T-helper 9 cell (primary cell): Measurements from ENCODE around the gene SERINC2.

ENCODE experiments used
- DNase-seq: peaks from one replicate; pipeline ENCODE4 v3.0.0-alpha.2; 2020
- total RNA-seq, 2 donors: gene quantifications; one replicate each; lab custom pipeline; 2026; lab: John Stamatoyannopoulos, UW

Gene SERINC2
- total RNA-seq: 0 to 0.49 reads per million in 2 donors

DNA sequence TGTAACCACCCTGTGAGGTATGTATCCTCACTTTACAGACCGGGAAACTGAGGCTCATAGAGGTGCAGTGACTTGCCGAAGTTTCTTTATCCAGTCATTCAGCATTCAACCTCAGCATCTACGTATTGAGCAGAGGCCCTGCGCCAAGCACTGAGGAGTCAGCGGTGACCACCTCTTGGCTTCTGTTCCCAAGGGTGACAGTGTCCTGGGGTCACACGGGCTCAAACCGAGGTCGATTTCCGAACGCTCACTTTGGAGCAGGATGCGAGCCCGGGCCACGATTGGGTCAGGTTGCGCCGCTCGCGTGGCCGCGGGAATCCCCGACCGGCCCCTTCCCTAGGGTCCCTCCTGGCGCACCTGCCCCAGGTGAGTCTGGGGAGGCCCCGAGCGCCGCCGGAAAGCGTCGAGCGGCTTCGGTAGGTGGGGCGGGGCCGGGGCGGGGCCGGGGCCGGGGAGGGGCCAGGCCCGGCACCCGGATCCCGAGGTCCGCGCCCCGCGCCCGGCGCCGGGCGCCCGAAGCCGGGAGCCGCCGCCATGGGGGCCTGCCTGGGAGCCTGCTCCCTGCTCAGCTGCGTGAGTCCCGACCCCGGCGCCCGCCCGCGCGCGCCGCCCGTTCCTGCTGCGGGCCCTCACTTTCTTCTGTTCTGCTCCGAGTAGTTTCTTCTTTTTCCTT is at the start of gene SERINC2:
Gene SERINC2 (plus strand): TSS at position 482 of the 673 bp plus-strand sequence. CDS start 53 bp downstream, at position 535.
- no peak for DNase-seq

GRCh38 chr1:31364561-31365250 is 48.3 kb upstream of the SERINC2 start:
- DNase-seq: no peak

DNA sequence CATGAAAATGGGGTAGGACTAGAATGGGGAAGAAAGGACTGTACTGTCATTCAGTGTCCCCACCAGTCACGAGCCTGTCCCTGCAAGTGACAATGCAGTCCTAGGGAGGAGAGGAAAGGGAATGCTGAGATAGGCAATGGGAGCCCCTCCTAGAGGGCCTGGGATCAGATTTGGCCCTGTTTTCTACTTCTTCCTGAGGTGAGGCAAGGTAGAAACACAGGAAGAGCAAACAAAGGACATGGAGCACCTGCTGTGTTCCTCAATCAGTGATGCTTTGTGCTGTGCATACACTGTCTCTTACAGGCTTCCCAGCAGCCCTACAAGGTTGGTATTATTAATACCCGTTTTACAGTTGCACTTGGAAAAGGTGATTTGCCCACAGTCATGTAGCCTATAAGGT is 46.2 kb upstream of the SERINC2 start:
- DNase-seq: no peak

- no peak for DNase-seq
Observed at GRCh38 chr1:31368611-31369107, 44.4 kb upstream of the SERINC2 start.

DNA sequence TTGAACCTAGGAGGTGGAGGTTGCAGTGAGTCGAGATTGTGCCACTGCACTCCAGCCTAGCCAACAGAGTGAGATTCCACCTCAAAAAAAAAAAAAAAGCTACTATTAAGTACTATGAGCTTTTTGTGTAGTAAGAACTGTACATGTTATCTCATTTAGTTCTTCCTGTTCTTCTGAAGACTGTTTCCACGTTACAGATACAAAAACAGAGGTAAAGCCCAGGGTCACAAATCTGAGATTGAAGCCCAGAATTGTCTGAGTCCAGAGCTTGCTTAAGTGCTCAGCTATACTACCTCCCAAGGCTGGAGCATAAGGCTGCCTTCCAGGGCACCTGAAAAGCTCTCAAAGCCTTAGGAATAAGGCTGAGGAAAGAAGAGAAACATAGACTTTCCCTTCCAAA is 43.0 kb upstream of the SERINC2 start:
- no peak for DNase-seq

DNA sequence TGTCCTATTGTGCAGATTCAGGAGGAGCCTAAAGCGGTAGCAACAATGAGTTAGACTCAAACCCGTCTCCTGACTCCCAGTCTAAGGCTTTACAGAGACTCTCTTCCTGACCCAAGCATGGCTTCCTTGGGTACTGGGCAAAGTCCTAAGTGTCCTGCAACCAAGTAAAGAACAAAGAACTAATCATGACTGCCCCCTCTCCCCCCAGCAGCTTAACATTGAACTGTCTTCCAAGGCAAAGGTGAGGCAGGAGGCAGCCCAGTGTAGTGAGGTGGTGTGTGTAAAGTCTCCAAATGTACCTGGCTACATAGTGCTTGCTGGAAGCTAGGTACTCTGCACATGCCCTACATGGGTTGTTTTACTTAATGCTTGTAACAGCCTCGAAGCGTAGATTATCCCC is 42.4 kb upstream of the SERINC2 start:
- no peak for DNase-seq

- DNase-seq: no peak
Observed at GRCh38 chr1:31371121-31371959, 41.7 kb upstream of the SERINC2 start.

- DNase-seq: no peak
Observed at GRCh38 chr1:31372051-31372450, 41.0 kb upstream of the SERINC2 start.

DNA sequence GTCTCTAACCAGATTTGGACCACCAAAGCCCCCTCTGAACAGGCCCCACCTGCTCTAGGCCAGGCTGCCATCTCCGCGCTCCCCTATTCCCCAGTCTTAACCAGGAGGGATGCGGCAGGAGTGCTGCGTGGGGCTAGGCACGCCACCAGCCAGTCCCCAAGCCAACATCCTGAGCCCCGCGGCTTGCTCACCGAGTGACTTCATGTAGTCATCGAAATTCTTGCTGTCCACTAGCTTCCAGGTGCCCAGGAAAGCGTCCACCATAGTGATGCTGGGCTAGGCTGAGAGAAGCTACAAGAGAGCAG is 40.3 kb upstream of the SERINC2 start:
- DNase-seq: no peak

DNA sequence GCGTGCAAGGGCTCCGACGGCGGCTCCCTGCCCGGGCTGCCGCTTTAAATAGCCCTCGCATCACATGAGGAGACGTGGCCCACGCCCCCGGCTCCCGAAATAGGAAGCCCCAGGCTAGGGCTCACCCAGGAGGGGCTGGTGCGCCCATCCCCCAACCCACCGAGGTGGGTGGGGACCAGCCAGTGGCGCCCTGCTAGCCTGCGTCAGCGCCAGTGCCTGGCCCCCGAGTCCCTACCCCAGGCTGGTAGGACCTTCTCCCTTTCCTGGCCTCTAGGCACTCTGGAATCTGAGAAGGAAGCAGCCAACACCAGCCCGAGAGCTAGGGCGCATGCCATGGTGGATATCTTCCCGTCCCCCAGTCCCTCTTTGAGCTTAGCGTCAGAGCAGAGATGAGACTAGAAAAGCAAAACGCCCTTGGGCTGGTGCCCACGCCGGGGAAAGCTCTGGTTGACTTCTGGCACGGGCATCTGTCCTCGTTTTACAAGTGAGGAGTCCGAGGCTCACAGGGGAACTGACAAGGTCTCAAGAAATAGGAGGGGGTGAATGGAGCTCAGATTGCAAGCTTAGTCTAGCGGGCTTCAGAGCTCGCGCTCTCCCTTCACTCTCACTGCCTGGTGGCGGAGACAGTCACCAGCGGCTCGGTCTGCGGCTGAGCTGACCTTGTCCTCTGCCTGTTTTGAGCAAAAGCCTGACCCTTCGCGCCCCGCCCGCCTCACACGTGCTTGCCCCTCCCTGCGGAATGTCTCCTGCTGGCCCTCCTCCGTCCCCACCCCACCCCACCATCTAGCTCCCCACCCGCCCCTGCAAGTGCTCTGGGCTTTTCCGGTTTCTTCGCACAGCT is 39.7 kb upstream of the SERINC2 start, which contains the start of gene FABP3:
Gene FABP3 (minus strand): TSS at position 21 of the 841 bp plus-strand sequence. CDS start 62 bp downstream, outside the sequence.
- DNase-seq: no peak

GRCh38 chr1:31373897-31374486 is 39.0 kb upstream of the SERINC2 start:
- no peak for DNase-seq

GRCh38 chr1:31374511-31375196 is 38.4 kb upstream of the SERINC2 start:
- no peak for DNase-seq

DNA sequence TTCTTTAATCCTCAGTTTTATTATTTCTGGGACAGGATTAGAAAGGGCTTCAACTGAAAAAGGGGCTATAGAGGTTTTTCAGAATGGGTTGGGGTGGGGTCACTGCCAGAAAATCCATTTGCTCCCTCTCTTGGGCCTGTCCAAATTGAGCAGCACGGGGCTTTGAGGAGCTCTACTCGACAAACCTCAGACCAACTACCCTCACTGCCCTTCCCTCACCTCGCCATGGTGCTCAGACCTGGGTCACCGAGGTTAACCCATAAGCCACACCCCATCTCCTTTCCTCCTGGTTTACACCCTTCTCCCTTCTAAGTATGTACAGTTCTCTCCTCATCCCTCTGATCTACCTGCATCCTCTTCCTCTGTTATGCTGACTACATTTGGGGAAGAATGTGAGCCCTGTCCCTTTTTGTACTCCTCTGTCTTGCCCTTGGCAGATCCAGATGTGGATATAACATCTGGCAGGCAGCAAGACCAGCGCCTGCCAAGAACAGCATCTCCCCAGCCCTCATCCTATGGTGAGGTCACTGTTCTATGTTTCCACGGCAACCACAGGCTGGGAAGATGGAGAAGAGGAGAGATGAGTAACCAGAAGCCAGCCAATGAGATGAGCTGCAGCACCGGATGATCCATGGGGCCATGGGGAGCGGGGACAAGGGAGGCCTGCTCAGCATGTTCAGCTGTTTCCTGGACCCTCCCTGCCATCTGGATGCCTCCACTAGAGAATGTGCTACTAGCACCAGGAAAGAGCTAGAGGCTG is 36.5 kb upstream of the SERINC2 start:
- DNase-seq: no peak

DNA sequence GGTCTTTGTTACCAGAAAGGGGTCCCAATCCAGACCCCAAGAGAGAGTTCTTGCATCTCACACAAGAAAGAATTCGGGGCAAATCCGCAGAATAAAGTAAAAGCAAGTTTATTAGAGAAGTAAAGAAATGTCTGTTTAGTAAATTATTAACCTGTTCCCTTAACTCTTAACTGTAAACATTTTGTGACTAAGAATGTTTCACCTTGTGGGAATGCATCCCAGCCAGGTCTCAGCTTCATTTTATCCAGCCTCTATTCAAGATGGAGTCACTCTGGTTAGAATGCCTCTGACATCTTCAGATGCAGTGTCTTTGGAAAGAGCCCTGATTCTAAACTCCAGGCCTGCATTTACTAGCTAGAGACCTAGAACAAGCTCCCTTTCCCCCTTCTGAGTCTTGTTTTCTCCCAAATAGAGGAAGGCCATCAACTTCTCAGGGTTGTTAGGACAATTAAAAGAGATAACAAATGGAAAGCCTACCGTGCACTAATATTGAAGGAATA is 35.6 kb upstream of the SERINC2 start:
- no peak for DNase-seq

GRCh38 chr1:31378001-31378400 is 35.0 kb upstream of the SERINC2 start:
- no peak for DNase-seq

DNA sequence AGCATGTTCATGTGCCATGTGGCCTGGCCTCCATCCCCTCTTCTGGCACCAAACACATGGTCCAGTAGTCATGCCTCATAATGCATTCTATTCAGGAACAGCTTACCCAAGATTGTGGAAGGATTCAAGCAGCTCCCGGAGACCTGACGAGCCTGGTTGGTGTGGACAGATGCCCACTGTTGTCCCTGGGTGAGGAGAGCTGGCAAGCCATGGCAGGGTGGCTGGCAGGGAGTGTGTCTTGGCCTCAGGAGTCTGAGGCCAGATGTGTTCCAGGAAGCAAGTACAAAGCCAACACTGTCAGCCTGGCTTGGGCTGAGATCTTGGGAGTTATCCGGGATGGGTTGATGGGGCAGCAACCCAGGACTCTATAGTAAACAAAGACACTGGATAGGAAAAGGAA is 32.8 kb upstream of the SERINC2 start:
- DNase-seq: no peak

DNA sequence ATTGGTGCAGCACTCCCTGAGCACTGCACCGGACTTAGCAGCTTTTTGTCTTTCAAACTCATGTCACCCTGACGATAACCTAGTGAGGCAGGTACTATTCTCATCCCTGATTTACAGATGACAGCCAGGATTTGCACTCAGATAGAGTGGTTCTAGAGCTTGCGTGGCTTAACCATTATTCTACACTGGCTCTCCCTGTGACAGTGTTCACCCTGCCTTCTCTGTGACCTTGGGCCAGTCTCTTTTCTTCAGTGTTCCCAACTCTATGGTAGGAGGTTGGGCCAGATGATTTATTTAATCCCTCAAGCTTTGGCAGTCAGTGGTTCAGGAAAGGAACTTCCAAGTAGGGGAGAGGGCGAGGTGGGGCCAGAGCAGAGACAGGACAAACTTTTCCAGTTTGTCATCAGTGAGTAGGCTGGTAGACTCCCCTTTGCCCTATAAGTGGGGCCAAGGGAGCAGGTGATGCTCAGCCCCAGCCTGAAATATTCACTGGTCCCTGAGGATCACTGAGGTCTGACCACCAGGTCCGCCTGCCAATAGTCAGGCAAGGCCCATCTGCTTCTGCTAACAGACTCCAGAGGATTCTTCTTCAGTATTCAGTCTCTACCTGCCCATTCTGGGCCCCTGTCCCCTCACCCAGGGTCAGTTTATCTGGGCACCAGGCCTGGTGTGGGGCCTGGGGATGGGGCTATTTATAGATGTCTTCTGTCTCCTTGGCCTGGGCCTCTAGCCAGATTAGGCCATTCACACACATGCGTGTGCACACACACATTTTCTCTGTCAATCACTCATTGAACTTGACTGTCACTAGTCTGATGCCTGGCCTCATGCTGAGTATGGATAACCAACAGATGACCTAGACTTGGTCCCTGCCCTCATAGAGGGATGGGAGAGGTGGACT is 31.4 kb upstream of the SERINC2 start:
- DNase-seq: no peak

DNA sequence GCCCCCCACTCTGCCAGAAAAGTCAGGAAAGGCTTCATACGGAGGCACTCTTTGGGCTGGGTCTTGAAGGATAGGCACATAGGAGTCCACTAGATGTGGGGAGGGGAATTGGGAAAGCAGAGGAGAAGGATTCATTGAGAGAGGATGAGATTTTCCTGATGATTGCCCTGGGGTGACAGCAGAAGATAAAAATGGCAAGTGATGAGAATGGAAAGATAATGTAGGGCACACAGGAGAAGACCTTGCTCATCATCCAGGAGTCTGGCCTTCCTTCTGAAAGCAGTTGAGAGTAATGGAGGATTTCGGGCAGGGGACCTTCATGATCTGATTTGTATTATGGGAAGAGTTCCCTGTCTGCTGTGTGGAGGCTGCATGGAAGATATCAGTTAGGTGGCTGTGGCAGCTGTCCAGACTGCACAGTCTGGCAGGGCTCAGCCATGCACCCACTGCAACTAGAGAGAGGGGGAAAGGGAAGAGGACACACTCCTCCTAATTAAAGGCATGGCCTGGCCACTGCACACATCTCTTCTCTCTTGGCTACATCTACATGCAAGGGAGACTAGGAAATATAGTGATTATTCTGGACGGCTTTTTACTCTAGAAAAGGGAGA is 30.5 kb upstream of the SERINC2 start:
- DNase-seq: no peak

GRCh38 chr1:31383967-31384366 is 29.0 kb upstream of the SERINC2 start:
- no peak for DNase-seq
